Adipose tissue (tissue), 3 donors: ENCODE results near the gene MEX3D. TPM values are rescaled to one million over a fixed set of nuclear protein-coding genes. Genes with fewer than 3 reads are reported as not detected.
A peak's percentile ranks its signal among the peaks of the same experiment; 100 is the strongest.

ENCODE experiments used
- H3K27ac ChIP-seq: one replicate; pipeline ENCODE4 v1.5.1; 2013; ENCODE audit warnings: low read depth, low read length
- WGBS, 3 donors: extraction: QIAGEN DNeasy Blood & Tissue Kit; methylation state at CpG; one replicate each; pipeline ENCODE4 v1.1.7; 2013; 5-methylcytosine and 5-hydroxymethylcytosine counted together
- polyA plus RNA-seq, 3 donors: library from polyadenylated mRNA; stranded (reverse); fragments of 200-250 nt; gene quantifications; one replicate each; pipeline ENCODE4 v1.2.3, GENCODE V29; 2013
- donor health status: healthy with polysubstance abuse.
- donor health status: Bipolar disorder and iron deficiency.
- donor health status: healthy.

MEX3D gene
- 1 to 10 TPM; 5.3 to 7.7 (median 6.7) TPM for polyA plus RNA-seq

- WGBS, 3 donors, result 7 to 9% (median 7%) methylated on average over 31 to 62 of the region's 63 CpGs
- peak within 1 kb of the TSS; percentile 35 for H3K27ac ChIP-seq
Measured at GRCh38 chr19:1568320-1569019, at the start of gene MEX3D. TSS of gene MEX3D (minus strand) at chr19:1568325. CDS start at chr19:1568058, 267 bp downstream.

- 66 to 72% (median 70%) methylated on average over 4 of the region's 4 CpGs for WGBS, 3 donors
- no peak overlapping the region for H3K27ac ChIP-seq
Measured at GRCh38 chr19:1616875-1617274, 48.8 kb upstream of the MEX3D start.

GRCh38 chr19:1616396-1616795, 48.3 kb upstream of the MEX3D start:
- WGBS, 3 donors, result 83 to 88% (median 86%) methylated on average over 8 of the region's 8 CpGs
- no peak overlapping the region for H3K27ac ChIP-seq

- no peak overlapping the region for H3K27ac ChIP-seq
- WGBS, 3 donors, result 89 to 93% (median 92%) methylated on average over 36 to 41 of the region's 41 CpGs
Measured at GRCh38 chr19:1615156-1615765, 47.1 kb upstream of the MEX3D start.

- 91 to 93% (median 92%) methylated on average over 28 to 32 of the region's 32 CpGs for WGBS, 3 donors
- H3K27ac ChIP-seq, result no peak overlapping the region
Measured at GRCh38 chr19:1613808-1614570, 45.9 kb upstream of the MEX3D start.

- 81 to 83% (median 83%) methylated on average over 9 of the region's 9 CpGs for WGBS, 3 donors
- no peak overlapping the region for H3K27ac ChIP-seq
Measured at GRCh38 chr19:1613146-1613545, 45.0 kb upstream of the MEX3D start.

- 93 to 94% (median 94%) methylated on average over 39 of the region's 39 CpGs for WGBS, 3 donors
Measured at GRCh38 chr19:1612114-1613086, 44.3 kb upstream of the MEX3D start.

GRCh38 chr19:1611353-1611752, 43.2 kb upstream of the MEX3D start:
- H3K27ac ChIP-seq, result no peak overlapping the region
- 92 to 94% (median 93%) methylated on average over 15 of the region's 15 CpGs for WGBS, 3 donors

More at GRCh38 chr19:1612114-1613086, 44.3 kb upstream of the MEX3D start:
- H3K27ac ChIP-seq, result no peak overlapping the region

GRCh38 chr19:1610579-1610978, 42.5 kb upstream of the MEX3D start:
- 69 to 82% (median 77%) methylated on average over 11 of the region's 11 CpGs for WGBS, 3 donors
- no peak overlapping the region for H3K27ac ChIP-seq

- no peak overlapping the region for H3K27ac ChIP-seq
- WGBS, 3 donors, result 84 to 87% (median 87%) methylated on average over 16 of the region's 16 CpGs
Measured at GRCh38 chr19:1609680-1610474, 41.8 kb upstream of the MEX3D start.

GRCh38 chr19:1609103-1609396, 40.9 kb upstream of the MEX3D start:
- 31 to 34% (median 32%) methylated on average over 10 of the region's 10 CpGs for WGBS, 3 donors

GRCh38 chr19:1608359-1609102, 40.4 kb upstream of the MEX3D start:
- no peak overlapping the region for H3K27ac ChIP-seq

More at GRCh38 chr19:1609103-1609396, 40.9 kb upstream of the MEX3D start:
- H3K27ac ChIP-seq, result no peak overlapping the region

GRCh38 chr19:1606138-1606651, 38.1 kb upstream of the MEX3D start:
- H3K27ac ChIP-seq, result no peak overlapping the region
- WGBS, 3 donors, result 16 to 17% (median 16%) methylated on average over 16 of the region's 16 CpGs

More at GRCh38 chr19:1608359-1609102, 40.4 kb upstream of the MEX3D start:
- 36 to 47% (median 38%) methylated on average over 22 to 23 of the region's 23 CpGs for WGBS, 3 donors

GRCh38 chr19:1605236-1606137, 37.4 kb upstream of the MEX3D start, which contains the start of gene UQCR11:
TSS of gene UQCR11 (minus strand) at chr19:1605462. CDS start at chr19:1605409, 53 bp downstream.
- WGBS, 3 donors, result 0 to 1% (median 0%) methylated on average over 60 to 79 of the region's 79 CpGs

GRCh38 chr19:1602091-1602707, 34.1 kb upstream of the MEX3D start:
- no peak overlapping the region for H3K27ac ChIP-seq
- 93 to 94% (median 94%) methylated on average over 21 of the region's 21 CpGs for WGBS, 3 donors

More at GRCh38 chr19:1605236-1606137, 37.4 kb upstream of the MEX3D start, which contains the start of gene UQCR11:
- peak within 1 kb of the TSS; percentile 52 for H3K27ac ChIP-seq
